GM19025 (cell line): ENCODE results near the gene PSKH1.

ENCODE experiments used
- ATAC-seq: cut with Tn5 transposase; IDR thresholded peaks from one replicate; pipeline ENCODE4 v1.9.1; 2021; ENCODE audit warnings: mild to moderate bottlenecking, low read depth, moderate library complexity; ENCODE audit not compliant: unreplicated experiment

Gene PSKH1

GRCh38 chr16:67953641-67954375 lies 60.8 kb downstream of the PSKH1 start:
- no peak for ATAC-seq

GRCh38 chr16:67954421-67955196 lies 61.6 kb downstream of the PSKH1 start:
- ATAC-seq = no peak

- ATAC-seq = no peak
Observed at GRCh38 chr16:67957622-67958021, 64.6 kb downstream of the PSKH1 start.

GRCh38 chr16:67959536-67960329 lies 66.7 kb downstream of the PSKH1 start:
- no peak for ATAC-seq

GRCh38 chr16:67961551-67961957 lies 68.5 kb downstream of the PSKH1 start:
- ATAC-seq = no peak

GRCh38 chr16:67962135-67962534 lies 69.1 kb downstream of the PSKH1 start:
- ATAC-seq = no peak

GRCh38 chr16:67963292-67963661 lies 70.2 kb downstream of the PSKH1 start:
- no peak for ATAC-seq

GRCh38 chr16:67963662-67964321 lies 70.7 kb downstream of the PSKH1 start:
- ATAC-seq = no peak

GRCh38 chr16:67964477-67965131 lies 71.5 kb downstream of the PSKH1 start:
- ATAC-seq = no peak

GRCh38 chr16:67965668-67966548 lies 72.9 kb downstream of the PSKH1 start:
- ATAC-seq = no peak

- no peak for ATAC-seq
Observed at GRCh38 chr16:67966549-67967182, 73.6 kb downstream of the PSKH1 start.

GRCh38 chr16:67967183-67967957 lies 74.3 kb downstream of the PSKH1 start:
- ATAC-seq = no peak

GRCh38 chr16:67967958-67968399 lies 74.9 kb downstream of the PSKH1 start:
- peak; percentile 30 for ATAC-seq

- ATAC-seq = peak; percentile 75
Observed at GRCh38 chr16:67968400-67969253, 75.6 kb downstream of the PSKH1 start, which contains the start of gene SLC12A4. TSS of gene SLC12A4 (minus strand) at chr16:67968637. CDS start at chr16:67968553, 84 bp downstream.

GRCh38 chr16:67969254-67970039 lies 76.4 kb downstream of the PSKH1 start:
- ATAC-seq = peak; percentile 10

- no peak for ATAC-seq
Observed at GRCh38 chr16:67971111-67971510, 78.1 kb downstream of the PSKH1 start.
